HL-60 (cell line): ENCODE data around the gene NOX5.

Source experiments
- DNase-seq, 2 experiments: peaks; one replicate each; pipeline ENCODE4 v3.0.0-alpha.2; 2010 to 2020; ENCODE audit warnings: low read depth in 1 of 2, low spot score in 1 of 2
- H3K27ac ChIP-seq: fragments of 250-450 bp; sonication (Bioruptor Pico); replicated peaks from 2 replicates; pipeline ENCODE4 v1.5.1; 2020; ENCODE audit warnings: mild to moderate bottlenecking, moderate library complexity
- H3K27me3 ChIP-seq: fragments of 250-450 bp; sonication (Bioruptor Pico); 2 replicates; pipeline ENCODE4 v1.5.1; 2021; ENCODE audit warnings: mild to moderate bottlenecking, moderate library complexity; ENCODE audit not compliant: insufficient read depth, poor library complexity, severe bottlenecking
- H3K4me3 ChIP-seq: replicated peaks from 2 replicates; pipeline ENCODE4 v1.5.1; 2011; ENCODE audit warnings: mild to moderate bottlenecking, control low read depth, low read length; ENCODE audit not compliant: insufficient read depth
- CTCF ChIP-seq: IDR thresholded peaks from one replicate; pipeline ENCODE4 v1.5.1; 2011; ENCODE audit warnings: low read length, control low read depth, inconsistent platforms; ENCODE audit not compliant: insufficient read depth
- GABPA ChIP-seq: IDR thresholded peaks from 2 replicates; pipeline ENCODE4 v1.6.1; 2012; ENCODE audit warnings: low read depth
- POLR2AphosphoS5 ChIP-seq: IDR thresholded peaks from 2 replicates; pipeline ENCODE4 v1.6.1; 2012; ENCODE audit warnings: low read depth
- REST ChIP-seq: IDR thresholded peaks from 2 replicates; pipeline ENCODE4 v1.6.1; 2012; ENCODE audit warnings: low read depth; ENCODE audit not compliant: insufficient replicate concordance
- SPI1 ChIP-seq: IDR thresholded peaks from 2 replicates; pipeline ENCODE4 v1.6.1; 2012; ENCODE audit warnings: low read depth, mild to moderate bottlenecking, borderline replicate concordance

NOX5 gene

DNA sequence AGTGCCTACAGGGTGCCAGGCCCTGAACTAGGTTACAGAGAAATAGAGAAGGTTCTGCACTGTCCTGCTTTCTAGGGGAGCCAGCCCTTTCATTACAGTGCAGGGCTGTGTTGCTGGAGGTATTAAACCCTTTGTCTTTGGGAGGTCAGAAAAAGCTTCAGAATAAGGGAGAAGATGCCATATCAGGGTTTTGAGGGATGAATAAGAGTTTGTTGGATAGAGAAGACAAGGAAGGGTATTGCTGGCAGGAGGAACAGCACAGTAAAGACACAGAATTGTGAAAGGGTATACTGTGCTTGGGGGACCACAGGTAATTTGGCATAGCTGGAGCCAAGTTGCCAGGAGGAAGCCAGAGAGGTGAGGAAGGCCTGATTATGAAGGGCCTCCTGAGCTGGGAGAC is 23.0 kb downstream of the NOX5 start:
- no peak for DNase-seq
- H3K4me3 ChIP-seq = no peak overlapping the region
- no peak overlapping the region for H3K27ac ChIP-seq
- no peak for TF ChIP-seq SPI1
- no peak for TF ChIP-seq CTCF
- no peaks in the 10 kb centered on the region for H3K27me3 ChIP-seq

- no peak for DNase-seq
- no peaks in the 10 kb centered on the region for H3K27me3 ChIP-seq
- TF ChIP-seq GABPA (no peak), POLR2AphosphoS5 (no peak), REST (no peak), SPI1 (no peak), CTCF (no peak)
- H3K4me3 ChIP-seq = no peak overlapping the region
- H3K27ac ChIP-seq = no peak overlapping the region
Measured at GRCh38 chr15:69037977-69038376, 23.5 kb downstream of the NOX5 start.

DNA sequence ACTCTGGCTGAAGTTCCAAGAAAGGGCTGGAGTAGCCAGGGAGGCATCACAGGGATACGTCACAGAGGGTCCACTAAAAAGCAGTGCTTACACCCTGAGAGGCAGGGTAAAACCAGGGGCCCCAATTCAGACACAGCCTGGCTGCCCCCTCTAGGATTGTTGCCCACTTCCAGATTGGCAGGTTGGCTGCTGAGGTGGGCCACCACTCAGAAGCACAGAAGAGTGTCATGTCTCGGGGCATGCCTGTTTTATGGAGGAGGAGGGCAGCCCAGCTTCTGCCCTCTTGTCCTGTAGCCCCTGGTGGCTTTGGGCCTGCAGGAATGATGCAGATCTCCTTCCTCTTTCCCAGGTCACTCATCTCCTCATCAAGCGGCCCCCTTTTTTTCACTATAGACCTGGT is 24.0 kb downstream of the NOX5 start:
- no peak for TF ChIP-seq REST
- TF ChIP-seq CTCF = no peak
- no peak for TF ChIP-seq GABPA
- TF ChIP-seq SPI1 = no peak
- TF ChIP-seq POLR2AphosphoS5 = no peak
- no peak overlapping the region for H3K27ac ChIP-seq
- no peak for DNase-seq
- H3K4me3 ChIP-seq = no peak overlapping the region
- H3K27me3 ChIP-seq = no peaks in the 10 kb centered on the region

DNA sequence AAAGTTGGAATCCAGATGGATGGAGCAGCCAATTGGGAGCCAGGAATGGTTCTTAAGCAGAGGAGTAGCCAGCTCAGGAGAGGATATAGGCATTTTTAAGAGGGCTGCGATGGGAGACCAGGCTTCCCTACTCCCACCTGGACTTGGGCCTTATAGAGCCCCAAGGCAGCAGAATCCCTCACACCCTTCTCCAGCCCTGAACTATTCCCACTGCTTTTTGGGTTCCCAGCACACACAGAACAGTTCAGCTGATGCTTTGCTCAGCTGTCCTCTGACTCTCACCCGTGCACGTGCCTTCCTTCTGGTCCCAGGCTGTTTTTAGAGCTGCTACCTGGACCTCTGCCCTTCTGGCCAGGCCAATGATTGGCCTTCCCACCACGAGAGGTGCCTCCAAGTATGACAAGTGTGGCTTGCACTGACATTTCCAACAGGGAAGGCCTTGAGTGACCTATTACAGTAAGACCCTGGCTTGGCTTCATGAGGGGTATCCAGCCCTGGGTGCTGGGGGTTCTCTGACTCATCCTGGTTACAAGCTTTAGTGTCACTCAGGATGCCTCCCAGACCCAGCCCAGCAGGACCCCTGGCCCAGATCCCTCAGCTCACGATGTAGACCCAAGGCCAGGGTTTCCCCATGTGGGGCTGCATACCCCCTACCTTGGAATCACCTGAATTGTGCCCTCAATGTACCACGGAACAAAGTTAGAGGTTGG is 25.2 kb downstream of the NOX5 start:
- DNase-seq = no peak

More for the DNA sequence above, 25.2 kb downstream of the NOX5 start:
- no peaks in the 10 kb centered on the region for H3K27me3 ChIP-seq
- H3K27ac ChIP-seq = no peak overlapping the region
- no peak overlapping the region for H3K4me3 ChIP-seq
- no peak for TF ChIP-seq GABPA
